H9 (cell line): ENCODE measurements around the gene AMIGO1. TPM values are rescaled to one million over a fixed set of nuclear protein-coding genes. Genes with fewer than 3 reads are reported as not detected.

Experiments used
- DNase-seq: peaks from one replicate; pipeline ENCODE4 v3.0.0-alpha.2; 2017
- H2AFZ ChIP-seq: one replicate; pipeline ENCODE4 v1.6.1; 2013; ENCODE audit warnings: mild to moderate bottlenecking, low read length, control low read depth, moderate library complexity
- H2AK5ac ChIP-seq: 2 replicates; pipeline ENCODE4 v1.6.1; 2013; ENCODE audit warnings: low read length, control low read depth, mixed read lengths; ENCODE audit not compliant: insufficient read length
- H2BK120ac ChIP-seq: one replicate; pipeline ENCODE4 v1.6.1; 2013; ENCODE audit warnings: low read depth, mild to moderate bottlenecking, low read length, control low read depth, inconsistent platforms; ENCODE audit not compliant: poor library complexity, severe bottlenecking
- H2BK12ac ChIP-seq: 2 replicates; pipeline ENCODE4 v1.6.1; 2013; ENCODE audit warnings: low read length, control low read depth, mixed read lengths, low read depth; ENCODE audit not compliant: insufficient read length
- H2BK15ac ChIP-seq: 2 replicates; pipeline ENCODE4 v1.6.1; 2013; ENCODE audit warnings: low read depth, low read length, control low read depth
- H2BK20ac ChIP-seq: one replicate; pipeline ENCODE4 v1.6.1; 2013; ENCODE audit warnings: low read depth, mild to moderate bottlenecking, low read length, control low read depth, inconsistent platforms; ENCODE audit not compliant: poor library complexity, severe bottlenecking
- H2BK5ac ChIP-seq: 2 replicates; pipeline ENCODE4 v1.6.1; 2013; ENCODE audit warnings: low read length, control low read depth, mixed read lengths; ENCODE audit not compliant: insufficient read length
- H3K14ac ChIP-seq: 2 replicates; pipeline ENCODE4 v1.6.1; 2013; ENCODE audit warnings: low read length, control low read depth; ENCODE audit not compliant: insufficient read depth
- H3K18ac ChIP-seq: 2 replicates; pipeline ENCODE4 v1.6.1; 2013; ENCODE audit warnings: low read depth, mild to moderate bottlenecking, mixed read lengths, low read length, control low read depth; ENCODE audit not compliant: insufficient read length
- H3K23ac ChIP-seq: 2 replicates; pipeline ENCODE4 v1.6.1; 2013; ENCODE audit warnings: low read length, control low read depth, mixed read lengths, low read depth; ENCODE audit not compliant: insufficient read length
- H3K23me2 ChIP-seq: 2 replicates; pipeline ENCODE4 v1.6.1; 2013; ENCODE audit warnings: low read depth, mild to moderate bottlenecking, mixed read lengths, low read length, control low read depth; ENCODE audit not compliant: insufficient read length, poor library complexity, severe bottlenecking
- H3K27ac ChIP-seq: 2 replicates; pipeline ENCODE4 v1.5.1; 2013; ENCODE audit warnings: low read length, control low read depth, mixed read lengths, low read depth; ENCODE audit not compliant: insufficient read length
- H3K27me3 ChIP-seq: 2 replicates; pipeline ENCODE4 v1.6.1; 2013; ENCODE audit warnings: low read length, control low read depth, inconsistent platforms; ENCODE audit not compliant: insufficient read depth
- H3K4ac ChIP-seq: 2 replicates; pipeline ENCODE4 v1.6.1; 2013; ENCODE audit warnings: low read depth, mild to moderate bottlenecking, control low read depth, inconsistent platforms, low read length, moderate library complexity
- H3K4me1 ChIP-seq: 2 replicates; pipeline ENCODE4 v1.6.1; 2013; ENCODE audit warnings: low read length, control low read depth, inconsistent platforms; ENCODE audit not compliant: insufficient read depth
- H3K4me2 ChIP-seq: 2 replicates; pipeline ENCODE4 v1.6.1; 2013; ENCODE audit warnings: low read length, control low read depth, mixed read lengths; ENCODE audit not compliant: insufficient read length, insufficient read depth
- H3K56ac ChIP-seq: 2 replicates; pipeline ENCODE4 v1.6.1; 2013; ENCODE audit warnings: low read depth, mild to moderate bottlenecking, mixed read lengths, low read length, control low read depth; ENCODE audit not compliant: insufficient read length
- H3K79me1 ChIP-seq: 2 replicates; pipeline ENCODE4 v1.6.1; 2013; ENCODE audit warnings: low read depth, mild to moderate bottlenecking, moderate library complexity, low read length, control low read depth, inconsistent platforms; ENCODE audit not compliant: insufficient read depth, poor library complexity, severe bottlenecking
- H3K79me2 ChIP-seq: 2 replicates; pipeline ENCODE4 v1.6.1; 2013; ENCODE audit warnings: low read length, control low read depth, inconsistent platforms; ENCODE audit not compliant: insufficient read depth
- H3K9ac ChIP-seq: 2 replicates; pipeline ENCODE4 v1.6.1; 2013; ENCODE audit warnings: low read length, control low read depth, mixed read lengths; ENCODE audit not compliant: insufficient read length; ENCODE audit errors: extremely low read depth
- H3K9me3 ChIP-seq: one replicate; pipeline ENCODE4 v1.6.1; 2013; ENCODE audit warnings: low read depth, low read length, inconsistent platforms; ENCODE audit not compliant: control insufficient read depth
- H3T11ph ChIP-seq: one replicate; pipeline ENCODE4 v1.6.1; 2013; ENCODE audit warnings: mild to moderate bottlenecking, low read length, control low read depth, inconsistent platforms
- H4K20me1 ChIP-seq: one replicate; pipeline ENCODE4 v1.6.1; 2013; ENCODE audit not compliant: control insufficient read depth, insufficient read length, insufficient read depth
- H4K5ac ChIP-seq: 2 replicates; pipeline ENCODE4 v1.6.1; 2013; ENCODE audit warnings: low read depth, mild to moderate bottlenecking, mixed read lengths, low read length, control low read depth; ENCODE audit not compliant: insufficient read length
- H4K8ac ChIP-seq: replicated peaks from 2 replicates; pipeline ENCODE4 v1.6.1; 2013; ENCODE audit warnings: low read length, control low read depth, mixed read lengths, low read depth; ENCODE audit not compliant: insufficient read length
- H4K91ac ChIP-seq: 2 replicates; pipeline ENCODE4 v1.6.1; 2013; ENCODE audit warnings: low read depth, mild to moderate bottlenecking, moderate library complexity, mixed read lengths, low read length, control low read depth; ENCODE audit not compliant: insufficient read length
- H3K27ac Mint-ChIP-seq, 3 experiments: 2 replicates in 2 of 3; 3 replicates in 1 of 3; pipeline ENCODE4 v1.8.0; 2020 to 2021; ENCODE audit warnings: mixed read lengths in 3 of 3, mild to moderate bottlenecking in 1 of 3, moderate library complexity in 1 of 3
- H3K27me3 Mint-ChIP-seq: 2 replicates; pipeline ENCODE4 v1.8.0; 2021; ENCODE audit warnings: low read depth, mild to moderate bottlenecking, moderate library complexity, mixed read lengths
- H3K36me3 Mint-ChIP-seq, 3 experiments: 2 replicates in 2 of 3; 3 replicates in 1 of 3; pipeline ENCODE4 v1.8.0; 2020 to 2021; ENCODE audit warnings: low read depth in 3 of 3, mixed read lengths in 3 of 3; ENCODE audit not compliant: insufficient read depth in 1 of 3
- H3K4me1 Mint-ChIP-seq, 2 experiments: 2 replicates each; pipeline ENCODE4 v1.8.0; 2020; ENCODE audit warnings: mixed read lengths in 2 of 2
- H3K4me3 Mint-ChIP-seq, 2 experiments: 2 replicates in 1 of 2; 3 replicates in 1 of 2; pipeline ENCODE4 v1.8.0; 2020 to 2021; ENCODE audit warnings: mild to moderate bottlenecking in 2 of 2, mixed read lengths in 2 of 2, moderate library complexity in 1 of 2
- H3K9me3 Mint-ChIP-seq, 2 experiments: 2 replicates in 1 of 2; 3 replicates in 1 of 2; pipeline ENCODE4 v1.8.0; 2020; ENCODE audit warnings: mild to moderate bottlenecking in 2 of 2, mixed read lengths in 2 of 2, moderate library complexity in 1 of 2
- WGBS: extraction: QIAGEN DNeasy Blood & Tissue Kit; methylation state at CpG from one replicate; pipeline ENCODE4 v1.1.7; 2013; ENCODE audit warnings: missing lambda C conversion rate, low lambda C conversion rate, mixed read lengths; ENCODE audit not compliant: insufficient read length; ENCODE audit errors: extremely low coverage; 5-methylcytosine and 5-hydroxymethylcytosine counted together
- total RNA-seq: library from RNA; stranded (reverse); gene quantifications from 2 replicates; pipeline ENCODE4 v1.2.1, GENCODE V29; 2021
- TF ChIP-seq, protein P1 (sequence below): fragments of 200-600 bp; sonication (generic); conservative IDR thresholded peaks from 3 replicates; pipeline ENCODE4 v1.8.0; 2021; ENCODE audit warnings: antibody characterized with exemption, mild to moderate bottlenecking

The AMIGO1 gene
- total RNA-seq, 1 experiment from 2014 or later = 4.1 TPM

DNA sequence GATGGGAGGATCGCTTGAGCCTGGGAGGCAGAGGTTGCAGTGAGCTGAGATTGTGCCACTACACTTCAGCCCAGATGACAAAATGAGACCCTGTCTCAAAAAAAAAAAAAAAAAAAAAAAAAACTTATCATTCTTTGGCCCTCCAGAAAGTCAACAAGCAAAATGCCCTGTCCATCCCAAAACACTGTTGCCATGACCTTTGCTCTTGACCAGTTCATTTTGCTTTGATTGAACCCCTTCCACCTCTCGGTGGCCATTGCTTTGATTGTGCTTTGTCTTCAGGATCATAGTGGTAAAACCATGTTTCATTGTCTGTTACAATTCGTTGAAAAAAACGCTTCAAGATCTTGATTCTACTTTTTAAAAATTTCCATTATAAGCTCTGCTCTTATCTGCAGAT is 51.7 kb downstream of the AMIGO1 start:
- H4K8ac ChIP-seq = no peak overlapping the region
- Mint-ChIP-seq H3K36me3 (peaks cover 0 to 16% (median 0%) of the 10 kb centered on the region in 3 experiments; a peak in 4 of 7 replicates), H3K9me3 (peaks cover 26 to 29% of the 10 kb centered on the region in 2 experiments), H3K27me3 (peaks cover 31% of the 10 kb centered on the region), H3K27ac (no peak overlapping the region), H3K4me3 (no peak overlapping the region), H3K4me1 (no peaks in the 10 kb centered on the region)
- H2BK5ac ChIP-seq = no peak overlapping the region
- no peak overlapping the region for H2BK20ac ChIP-seq
- TF ChIP-seq, protein P1, sequence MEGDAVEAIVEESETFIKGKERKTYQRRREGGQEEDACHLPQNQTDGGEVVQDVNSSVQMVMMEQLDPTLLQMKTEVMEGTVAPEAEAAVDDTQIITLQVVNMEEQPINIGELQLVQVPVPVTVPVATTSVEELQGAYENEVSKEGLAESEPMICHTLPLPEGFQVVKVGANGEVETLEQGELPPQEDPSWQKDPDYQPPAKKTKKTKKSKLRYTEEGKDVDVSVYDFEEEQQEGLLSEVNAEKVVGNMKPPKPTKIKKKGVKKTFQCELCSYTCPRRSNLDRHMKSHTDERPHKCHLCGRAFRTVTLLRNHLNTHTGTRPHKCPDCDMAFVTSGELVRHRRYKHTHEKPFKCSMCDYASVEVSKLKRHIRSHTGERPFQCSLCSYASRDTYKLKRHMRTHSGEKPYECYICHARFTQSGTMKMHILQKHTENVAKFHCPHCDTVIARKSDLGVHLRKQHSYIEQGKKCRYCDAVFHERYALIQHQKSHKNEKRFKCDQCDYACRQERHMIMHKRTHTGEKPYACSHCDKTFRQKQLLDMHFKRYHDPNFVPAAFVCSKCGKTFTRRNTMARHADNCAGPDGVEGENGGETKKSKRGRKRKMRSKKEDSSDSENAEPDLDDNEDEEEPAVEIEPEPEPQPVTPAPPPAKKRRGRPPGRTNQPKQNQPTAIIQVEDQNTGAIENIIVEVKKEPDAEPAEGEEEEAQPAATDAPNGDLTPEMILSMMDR = no peak
- no peak overlapping the region for H3K4ac ChIP-seq
- H4K5ac ChIP-seq = no peak overlapping the region
- H2AFZ ChIP-seq = no peak overlapping the region
- no peak overlapping the region for H3T11ph ChIP-seq
- no peak overlapping the region for H3K9ac ChIP-seq
- no peaks in the 10 kb centered on the region for H4K20me1 ChIP-seq
- H3K27ac ChIP-seq = no peak overlapping the region
- H3K18ac ChIP-seq = no peak overlapping the region
- no peaks in the 10 kb centered on the region for H3K9me3 ChIP-seq
- no peak overlapping the region for H2BK12ac ChIP-seq
- no peak overlapping the region for H2BK120ac ChIP-seq
- DNase-seq = no peak
- no peaks in the 10 kb centered on the region for H3K79me1 ChIP-seq
- no peaks in the 10 kb centered on the region for H3K27me3 ChIP-seq
- no peak overlapping the region for H2BK15ac ChIP-seq
- WGBS = no CpG with 5 or more reads among the region's 4 CpGs
- no peaks in the 10 kb centered on the region for H3K23me2 ChIP-seq
- H3K56ac ChIP-seq = no peak overlapping the region
- no peak overlapping the region for H3K4me2 ChIP-seq
- H3K23ac ChIP-seq = no peak overlapping the region
- no peaks in the 10 kb centered on the region for H3K4me1 ChIP-seq
- no peak overlapping the region for H4K91ac ChIP-seq
- H2AK5ac ChIP-seq = no peak overlapping the region
- H3K14ac ChIP-seq = no peak overlapping the region
- H3K79me2 ChIP-seq = no peaks in the 10 kb centered on the region
